Activated T-cell treated with anti-CD3 and anti-CD28 coated beads, Interleukin-2, amount 50 U/mL, for 4 hours (primary cell): ENCODE measurements around the gene NAALADL2. TPM values are rescaled to one million over a fixed set of nuclear protein-coding genes. Genes with fewer than 3 reads are reported as not detected.

ENCODE experiments used
- ATAC-seq, 2 donors: fragments of 200-7000 bp; cut with Tn5 transposase; one replicate each; pipeline ENCODE4 v1.10.0; 2021
- DNase-seq: peaks from one replicate; pipeline ENCODE4 v3.0.0-alpha.2; 2020
- H3K27me3 Mint-ChIP-seq: one replicate; pipeline ENCODE4 v1.8.0; 2021; ENCODE audit warnings: low read depth, mixed read lengths
- H3K36me3 Mint-ChIP-seq: one replicate; pipeline ENCODE4 v1.8.0; 2022; ENCODE audit warnings: mixed read lengths; ENCODE audit not compliant: insufficient read depth
- H3K4me1 Mint-ChIP-seq: one replicate; pipeline ENCODE4 v1.8.0; 2021; ENCODE audit warnings: low read depth, mixed read lengths
- H3K4me3 Mint-ChIP-seq: one replicate; pipeline ENCODE4 v1.8.0; 2021; ENCODE audit warnings: mild to moderate bottlenecking, moderate library complexity, mixed read lengths
- H3K9me3 Mint-ChIP-seq: one replicate; pipeline ENCODE4 v1.8.0; 2021; ENCODE audit warnings: mixed read lengths
- total RNA-seq, 3 donors: library from RNA; stranded (reverse); gene quantifications; one replicate each; pipeline ENCODE4 v1.2.1, GENCODE V29; 2021

The NAALADL2 gene
- total RNA-seq, 3 donors from 2014 or later, result 0.26 to 0.33 (median 0.33) TPM

DNA sequence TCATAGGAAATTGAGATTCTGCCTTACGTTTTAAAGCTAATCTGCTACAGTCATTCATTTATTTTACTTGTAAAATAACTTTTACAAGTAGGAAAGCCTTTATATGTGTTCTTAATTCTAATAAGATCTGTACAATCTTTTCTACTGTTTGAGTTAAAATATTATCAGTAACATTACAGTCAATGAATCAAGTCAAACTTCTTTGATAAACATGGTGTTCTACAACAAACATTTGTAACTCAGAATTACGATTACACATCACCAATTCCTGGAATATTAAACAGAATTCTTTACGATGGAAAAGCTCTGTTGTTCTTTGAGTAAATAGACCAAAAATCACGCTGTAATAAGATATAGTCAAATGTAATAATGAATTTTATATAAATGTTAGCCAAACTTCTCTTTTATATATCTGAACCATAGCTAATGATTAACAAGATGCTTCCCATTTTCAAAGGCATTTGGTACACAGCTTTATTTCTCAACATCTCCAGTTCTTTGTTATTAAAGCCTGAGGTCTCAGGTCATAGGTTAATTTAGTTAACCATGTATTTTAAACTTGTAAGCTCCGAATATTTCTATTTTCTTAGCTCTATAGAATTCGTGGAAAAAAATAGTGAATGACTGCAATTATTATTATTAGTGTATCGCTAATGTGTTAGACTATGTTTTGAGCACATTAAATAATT is 232.4 kb downstream of the NAALADL2 start:
- DNase-seq (no peak), ATAC-seq (no peak)
- Mint-ChIP-seq H3K36me3 (no peaks in the 10 kb centered on the region), H3K4me1 (no peaks in the 10 kb centered on the region), H3K27me3 (no peaks in the 10 kb centered on the region), H3K4me3 (no peak overlapping the region), H3K9me3 (no peaks in the 10 kb centered on the region)

DNA sequence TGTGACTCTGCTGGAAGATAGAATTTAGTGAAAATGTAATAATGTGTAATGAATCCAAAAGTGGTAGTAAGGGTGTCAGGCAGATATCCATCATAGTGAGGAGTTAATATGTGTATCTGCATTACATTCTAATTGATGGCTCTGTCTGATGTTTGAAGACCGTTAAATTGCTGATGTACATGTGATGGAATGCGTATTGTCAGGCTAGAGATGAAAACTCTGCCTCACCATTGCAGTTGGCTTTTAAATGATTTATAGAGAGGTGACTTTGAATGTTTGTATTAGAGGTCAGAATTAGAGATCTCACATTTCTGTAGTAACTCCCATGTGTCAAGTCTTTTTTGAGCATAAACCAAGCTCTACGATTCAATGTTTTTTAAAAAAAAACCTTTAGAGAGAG is 234.6 kb downstream of the NAALADL2 start:
- H3K27me3 Mint-ChIP-seq, result no peaks in the 10 kb centered on the region
- H3K36me3 Mint-ChIP-seq, result no peaks in the 10 kb centered on the region
- DNase-seq (no peak), ATAC-seq (no peak)
- no peaks in the 10 kb centered on the region for H3K4me1 Mint-ChIP-seq
- H3K4me3 Mint-ChIP-seq, result no peak overlapping the region
- H3K9me3 Mint-ChIP-seq, result peaks cover 3% of the 10 kb centered on the region

DNA sequence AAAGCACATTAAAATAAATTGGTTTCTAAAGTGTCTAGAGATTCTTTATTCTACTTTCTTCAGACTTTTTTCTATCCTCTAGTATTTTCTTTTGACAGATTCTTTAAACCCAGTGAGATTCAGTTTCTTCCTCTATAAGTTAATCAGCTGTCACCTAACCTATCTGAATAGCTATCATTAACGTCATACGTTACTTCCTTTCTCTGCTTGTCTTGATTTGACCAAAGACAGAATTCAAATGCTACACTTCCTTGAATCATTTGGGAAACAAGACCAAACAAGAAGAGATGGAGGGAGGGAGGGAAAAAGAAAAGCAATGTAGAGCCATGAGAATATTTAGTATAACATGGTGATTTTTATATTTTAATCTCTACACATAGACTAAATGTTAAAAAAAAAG is 235.2 kb downstream of the NAALADL2 start:
- Mint-ChIP-seq H3K9me3 (peaks cover 3% of the 10 kb centered on the region), H3K4me3 (no peak overlapping the region)
- no peak for ATAC-seq

DNA sequence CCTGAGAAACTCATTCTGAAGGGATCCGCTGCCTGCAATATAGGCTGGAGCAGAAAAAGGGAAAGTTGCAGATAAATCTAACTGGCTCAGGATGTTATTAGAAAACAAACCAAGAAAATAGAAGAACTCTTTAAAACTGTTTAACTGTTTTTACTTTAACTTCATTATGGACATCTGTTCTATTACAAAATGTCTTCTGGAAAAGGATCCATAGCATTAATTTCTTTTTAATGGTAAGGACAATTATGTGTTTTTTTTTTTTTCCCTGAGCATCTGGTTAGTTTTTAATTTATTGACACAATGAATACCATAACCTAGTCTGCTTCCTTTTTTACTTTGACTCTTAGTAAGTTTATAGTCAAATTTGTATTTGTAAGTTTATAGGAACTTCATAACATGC is 239.5 kb downstream of the NAALADL2 start:
- H3K9me3 Mint-ChIP-seq, result peaks cover 3% of the 10 kb centered on the region
- no peak overlapping the region for H3K4me3 Mint-ChIP-seq
- H3K36me3 Mint-ChIP-seq, result no peaks in the 10 kb centered on the region
- no peaks in the 10 kb centered on the region for H3K4me1 Mint-ChIP-seq
- DNase-seq (no peak), ATAC-seq (no peak)
- no peaks in the 10 kb centered on the region for H3K27me3 Mint-ChIP-seq

More for the DNA sequence above, 235.2 kb downstream of the NAALADL2 start:
- H3K36me3 Mint-ChIP-seq, result no peaks in the 10 kb centered on the region
- H3K4me1 Mint-ChIP-seq, result no peaks in the 10 kb centered on the region
- no peak for DNase-seq
- no peaks in the 10 kb centered on the region for H3K27me3 Mint-ChIP-seq

DNA sequence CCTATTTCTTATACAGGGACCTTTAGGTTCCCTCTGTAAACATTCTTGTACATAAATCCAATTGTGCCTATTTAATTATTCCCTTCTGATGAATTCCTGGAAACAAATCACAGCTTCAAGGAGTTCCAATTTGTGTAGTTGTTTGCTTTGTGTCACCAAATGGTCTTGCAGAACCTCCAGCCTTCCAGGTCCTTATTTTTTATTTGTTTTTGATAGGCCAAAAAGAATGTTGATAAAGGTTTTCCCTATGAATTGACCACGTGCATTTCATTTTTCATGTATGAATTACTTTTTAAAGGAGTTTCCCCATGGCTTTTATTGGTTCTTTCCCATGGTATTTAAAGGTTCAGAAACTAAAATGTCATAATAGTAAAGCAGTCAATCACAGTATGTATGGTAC is 243.0 kb downstream of the NAALADL2 start:
- Mint-ChIP-seq H3K9me3 (no peaks in the 10 kb centered on the region), H3K36me3 (no peaks in the 10 kb centered on the region), H3K4me3 (no peak overlapping the region), H3K4me1 (no peaks in the 10 kb centered on the region), H3K27me3 (no peaks in the 10 kb centered on the region)
- ATAC-seq (no peak), DNase-seq (no peak)

DNA sequence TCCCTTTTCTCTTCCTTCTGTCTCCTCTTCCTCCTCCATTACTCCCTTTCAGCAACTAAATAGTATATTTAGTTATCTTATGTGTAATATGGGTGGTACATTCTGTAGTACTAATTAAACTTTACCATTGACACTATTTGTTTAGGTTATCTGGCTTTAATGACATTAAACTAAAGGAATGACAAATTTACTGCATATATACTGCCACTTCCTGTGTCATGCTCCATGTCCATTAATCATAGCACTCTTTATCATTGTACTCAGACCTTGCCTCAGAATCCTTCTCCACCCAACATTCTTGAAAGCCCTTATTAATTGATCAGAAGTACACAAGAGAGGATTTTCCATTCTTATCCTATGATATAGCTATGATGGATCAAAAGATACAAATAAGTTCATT is 244.2 kb downstream of the NAALADL2 start:
- Mint-ChIP-seq H3K36me3 (no peaks in the 10 kb centered on the region), H3K4me1 (no peaks in the 10 kb centered on the region), H3K4me3 (no peak overlapping the region), H3K27me3 (no peaks in the 10 kb centered on the region), H3K9me3 (no peaks in the 10 kb centered on the region)
- DNase-seq (no peak), ATAC-seq (no peak)

DNA sequence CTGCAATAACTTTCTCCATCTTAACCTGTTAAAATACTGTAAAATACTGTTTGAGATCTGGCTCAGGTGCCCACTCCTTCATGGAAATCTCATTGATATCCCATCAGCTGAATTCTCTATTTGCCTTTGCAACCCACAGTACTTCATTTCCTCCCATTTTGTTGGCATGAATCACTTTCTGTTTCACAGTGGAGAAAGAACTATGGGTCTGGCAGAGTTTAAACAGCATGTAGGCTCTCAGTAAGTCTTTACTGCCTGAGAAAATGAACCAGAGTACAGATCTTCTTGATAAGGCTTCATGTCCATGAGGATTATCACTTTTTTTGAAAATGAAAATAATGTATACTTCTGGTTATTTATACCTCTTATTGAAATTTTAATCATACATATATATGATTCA is 245.9 kb downstream of the NAALADL2 start:
- ATAC-seq (no peak), DNase-seq (no peak)
- Mint-ChIP-seq H3K4me3 (no peak overlapping the region), H3K27me3 (no peaks in the 10 kb centered on the region), H3K9me3 (no peaks in the 10 kb centered on the region), H3K36me3 (no peaks in the 10 kb centered on the region), H3K4me1 (no peaks in the 10 kb centered on the region)

DNA sequence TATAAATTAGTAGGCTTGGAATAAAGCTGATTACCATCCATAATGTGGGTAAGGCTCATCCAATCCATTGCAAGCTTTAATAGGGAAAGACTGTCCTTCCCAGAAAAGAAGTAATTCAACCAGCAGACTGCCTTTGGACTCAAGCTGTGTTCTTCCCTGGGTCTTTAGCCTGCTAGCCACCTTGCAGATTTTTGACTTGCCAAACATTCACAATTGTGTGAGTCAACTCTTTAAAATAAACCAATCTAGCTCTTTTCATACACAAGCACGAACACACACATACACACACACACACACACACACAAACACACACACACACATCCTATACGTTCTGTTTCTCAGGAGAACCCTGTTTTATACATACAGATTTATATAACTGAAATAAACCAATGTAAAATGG is 248.1 kb downstream of the NAALADL2 start:
- Mint-ChIP-seq H3K4me3 (no peak overlapping the region), H3K27me3 (no peaks in the 10 kb centered on the region), H3K36me3 (no peaks in the 10 kb centered on the region), H3K9me3 (no peaks in the 10 kb centered on the region), H3K4me1 (no peaks in the 10 kb centered on the region)
- ATAC-seq (no peak), DNase-seq (no peak)

DNA sequence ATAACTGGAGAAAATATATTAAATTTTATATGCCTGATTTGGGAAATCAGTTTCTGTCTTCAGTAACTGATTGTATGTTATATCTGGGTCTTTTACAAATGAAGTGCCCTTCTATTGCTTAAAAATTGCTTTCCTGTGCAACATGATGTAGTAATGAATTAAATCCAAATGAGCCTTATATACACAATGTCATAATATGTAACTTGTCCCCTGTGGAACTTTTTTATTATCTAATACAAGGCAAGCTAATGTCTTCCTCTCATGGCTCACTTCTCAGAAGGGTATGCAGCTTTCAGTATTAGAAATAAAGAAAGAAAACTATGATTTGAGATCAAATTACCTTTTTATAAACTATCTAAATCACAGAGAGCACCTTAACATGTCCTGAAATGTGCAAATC is 248.9 kb downstream of the NAALADL2 start:
- Mint-ChIP-seq H3K36me3 (no peaks in the 10 kb centered on the region), H3K4me1 (no peaks in the 10 kb centered on the region), H3K9me3 (no peaks in the 10 kb centered on the region), H3K4me3 (no peak overlapping the region), H3K27me3 (no peaks in the 10 kb centered on the region)
- ATAC-seq, result no peak
- DNase-seq, result no peak

DNA sequence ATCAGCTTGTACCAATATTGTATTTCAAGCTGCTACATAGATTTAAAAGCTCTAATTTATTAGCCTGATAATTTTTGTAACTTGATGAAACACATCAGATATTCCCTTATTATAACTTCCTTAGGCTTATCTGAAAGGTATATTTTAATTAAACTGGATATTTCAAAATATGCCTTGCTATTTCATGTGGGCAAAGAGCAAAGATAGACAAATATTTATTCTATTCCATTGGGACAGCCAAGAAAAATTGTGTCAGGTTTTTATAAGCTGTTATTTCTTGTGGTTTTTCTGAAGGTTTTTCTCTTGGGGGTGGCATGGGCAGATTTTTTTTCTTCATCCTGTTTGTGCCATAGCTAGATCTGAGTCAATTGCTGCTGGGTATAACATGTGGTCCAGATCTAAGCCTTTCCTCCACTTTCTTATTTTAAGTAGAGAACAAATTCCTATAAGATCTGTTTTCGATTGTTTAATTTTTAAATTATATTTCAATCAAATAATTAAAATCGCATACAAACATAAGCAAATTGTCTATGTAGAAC is 249.5 kb downstream of the NAALADL2 start:
- no peak overlapping the region for H3K4me3 Mint-ChIP-seq
- no peaks in the 10 kb centered on the region for H3K36me3 Mint-ChIP-seq
- H3K27me3 Mint-ChIP-seq, result no peaks in the 10 kb centered on the region
- DNase-seq, result no peak
- H3K9me3 Mint-ChIP-seq, result no peaks in the 10 kb centered on the region
- no peaks in the 10 kb centered on the region for H3K4me1 Mint-ChIP-seq
- ATAC-seq, result no peak

DNA sequence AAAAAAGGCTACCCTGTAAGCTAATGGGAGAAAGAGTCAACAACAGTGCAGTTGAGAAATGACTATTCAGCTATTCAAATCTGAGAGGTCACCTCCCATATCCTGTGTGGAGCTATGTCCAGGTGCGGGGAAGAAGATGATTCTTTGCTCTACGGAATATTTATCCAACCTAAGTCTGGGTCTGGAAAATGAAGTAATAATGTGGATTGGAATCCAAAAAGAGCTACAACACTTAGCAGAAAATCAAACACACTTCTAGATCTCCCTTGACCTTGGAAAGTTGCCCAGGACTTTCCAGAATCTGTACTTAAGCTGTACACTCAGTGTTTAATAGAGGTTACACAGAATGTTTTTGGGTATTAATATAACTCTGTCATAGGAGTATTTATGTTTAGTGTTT is 251.9 kb downstream of the NAALADL2 start:
- no peaks in the 10 kb centered on the region for H3K27me3 Mint-ChIP-seq
- no peaks in the 10 kb centered on the region for H3K36me3 Mint-ChIP-seq
- H3K9me3 Mint-ChIP-seq, result peaks cover 3% of the 10 kb centered on the region
- no peaks in the 10 kb centered on the region for H3K4me1 Mint-ChIP-seq
- DNase-seq, result no peak
- H3K4me3 Mint-ChIP-seq, result no peak overlapping the region
- ATAC-seq, result no peak

DNA sequence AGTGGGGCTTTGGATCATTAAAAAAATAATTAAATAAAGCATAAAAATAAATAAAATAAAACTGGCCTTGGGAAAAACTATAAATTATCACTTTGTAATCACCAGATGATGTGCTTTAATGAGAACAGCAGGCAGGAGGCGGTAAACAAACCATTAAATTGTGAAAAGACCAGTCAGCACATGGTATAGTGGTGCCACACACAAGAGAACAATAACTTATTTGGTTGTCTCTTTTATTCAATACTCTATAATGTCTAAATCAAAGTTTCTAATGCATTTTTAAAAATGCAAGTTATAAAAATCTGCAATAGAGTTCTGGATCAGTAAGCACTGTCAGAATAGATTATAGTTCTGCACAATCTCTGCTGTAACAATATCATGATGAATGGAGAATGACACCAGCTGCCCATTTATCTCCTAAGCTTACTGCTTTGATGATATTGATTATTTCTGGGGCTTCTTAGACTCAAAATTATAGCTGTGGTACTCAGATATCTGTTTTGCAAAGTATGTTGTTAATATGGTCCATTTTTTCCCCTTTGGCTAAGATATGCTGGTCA is 259.3 kb downstream of the NAALADL2 start:
- no peaks in the 10 kb centered on the region for H3K4me1 Mint-ChIP-seq
- no peaks in the 10 kb centered on the region for H3K27me3 Mint-ChIP-seq
- no peak for ATAC-seq
- DNase-seq, result no peak
- no peak overlapping the region for H3K4me3 Mint-ChIP-seq
- H3K9me3 Mint-ChIP-seq, result peaks cover 3% of the 10 kb centered on the region
- no peaks in the 10 kb centered on the region for H3K36me3 Mint-ChIP-seq

DNA sequence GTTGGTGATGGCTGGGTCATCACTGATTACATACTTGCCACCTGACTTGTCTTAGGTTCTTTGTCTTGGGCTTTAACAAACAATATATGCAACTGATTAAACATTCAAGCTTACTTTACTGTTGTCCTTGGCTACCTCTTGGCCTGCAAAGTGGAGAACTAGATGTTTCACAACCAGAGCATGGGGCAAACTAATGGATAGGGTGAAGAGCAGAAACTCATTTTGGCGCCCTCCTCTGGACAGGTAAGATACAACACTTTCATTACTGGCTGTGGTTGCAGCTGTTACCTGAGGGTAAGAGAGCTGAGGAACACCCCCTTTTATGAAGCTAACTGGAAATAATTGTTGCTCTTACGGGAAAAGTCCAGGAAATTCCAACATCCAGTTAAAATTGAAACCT is 262.1 kb downstream of the NAALADL2 start:
- H3K9me3 Mint-ChIP-seq, result peaks cover 6% of the 10 kb centered on the region
- no peak for DNase-seq
- H3K36me3 Mint-ChIP-seq, result no peaks in the 10 kb centered on the region
- H3K27me3 Mint-ChIP-seq, result no peaks in the 10 kb centered on the region
- H3K4me1 Mint-ChIP-seq, result no peaks in the 10 kb centered on the region
- ATAC-seq, result no peak
- H3K4me3 Mint-ChIP-seq, result no peak overlapping the region

DNA sequence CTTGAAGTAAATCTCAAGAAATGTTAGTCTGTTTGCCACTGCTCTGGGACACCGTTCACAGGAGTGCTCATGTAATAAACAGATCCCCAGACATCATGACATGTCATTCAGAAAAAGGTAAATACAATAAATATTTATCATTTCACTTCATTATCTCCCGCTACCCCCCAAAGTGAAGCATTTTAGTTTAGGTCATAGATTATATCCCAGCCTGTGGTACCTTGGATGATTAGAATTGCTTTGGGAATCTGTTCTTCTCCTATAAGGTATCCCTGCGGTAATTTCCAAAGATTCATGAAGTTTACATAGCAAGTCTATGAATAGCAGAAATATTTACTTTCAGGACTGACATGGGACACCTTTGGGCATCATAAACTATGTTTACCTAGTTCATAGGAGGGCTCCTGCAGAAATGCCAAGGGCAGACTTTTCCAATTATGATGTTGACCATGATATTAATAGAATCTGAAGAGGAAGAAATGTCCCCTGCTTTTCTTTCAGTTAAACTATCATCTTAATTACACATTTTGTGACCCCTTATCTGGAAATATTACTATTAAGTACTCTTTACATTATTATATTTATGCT is 268.0 kb downstream of the NAALADL2 start:
- Mint-ChIP-seq H3K4me1 (no peaks in the 10 kb centered on the region), H3K27me3 (no peaks in the 10 kb centered on the region), H3K9me3 (peaks cover 6% of the 10 kb centered on the region), H3K4me3 (no peak overlapping the region), H3K36me3 (no peaks in the 10 kb centered on the region)
- DNase-seq, result no peak
- no peak for ATAC-seq

DNA sequence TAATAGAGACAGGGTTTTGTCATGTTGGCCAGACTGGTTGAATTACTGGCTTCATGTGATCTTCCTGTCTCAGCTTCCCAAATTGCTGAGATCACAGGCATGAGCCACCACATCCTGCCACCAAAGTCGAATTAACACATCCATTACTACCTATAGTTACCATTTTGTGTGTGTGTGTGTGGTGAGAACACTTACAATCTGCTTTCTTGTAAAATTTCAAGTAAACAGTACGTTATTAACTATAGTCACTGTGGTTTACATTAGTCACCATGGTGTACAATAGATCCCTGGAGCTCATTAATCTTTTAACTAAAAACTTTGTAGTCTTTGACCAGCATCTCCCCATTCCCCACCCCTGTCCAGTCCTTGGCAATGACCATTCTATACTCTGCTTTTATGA is 270.0 kb downstream of the NAALADL2 start:
- Mint-ChIP-seq H3K4me1 (no peaks in the 10 kb centered on the region), H3K36me3 (no peaks in the 10 kb centered on the region), H3K4me3 (no peak overlapping the region), H3K9me3 (peaks cover 10% of the 10 kb centered on the region), H3K27me3 (no peaks in the 10 kb centered on the region)
- ATAC-seq (no peak), DNase-seq (no peak)
